Measurements from ENCODE around the gene AKT1S1. TPM values are rescaled to one million over a fixed set of nuclear protein-coding genes. Genes with fewer than 3 reads are reported as not detected.

AKT1S1 gene
- total RNA-seq, 2 experiments from 2014 or later = 19.6 TPM

DNA sequence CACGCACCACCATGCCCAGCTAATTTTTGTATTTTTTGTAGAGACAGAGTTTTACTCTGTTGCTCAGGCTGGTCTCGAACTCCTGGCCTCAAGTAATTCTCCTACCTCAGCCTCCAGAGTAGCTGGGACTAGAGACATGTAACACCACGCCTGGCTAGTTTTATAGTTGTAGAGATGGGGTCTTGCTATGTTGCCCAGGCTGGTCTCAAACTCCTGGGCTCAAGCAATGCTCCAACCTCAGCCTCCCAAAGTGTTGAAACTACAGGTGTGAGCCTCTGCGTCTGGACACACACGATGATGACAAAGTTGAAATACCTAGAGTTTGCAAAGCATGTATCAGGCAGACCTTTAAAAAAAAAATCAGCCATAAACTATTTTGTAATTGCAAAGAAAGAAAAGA, 30.7 kb downstream of the AKT1S1 start:
- H3K27ac Mint-ChIP-seq = no peak overlapping the region
- peaks cover 13% of the 10 kb centered on the region for H3K9me3 Mint-ChIP-seq
- POLR2A ChIA-PET = no interaction called here
- DNase-seq = no peak
- intact Hi-C loops (cut with micrococcal nuclease) = no loop called here
- H3K36me3 Mint-ChIP-seq = peaks cover 3% of the 10 kb centered on the region
- CTCF ChIA-PET = interaction anchor here (0.7 kb wide), 1 partner anchor 62 kb away, joined by 3 read pairs; no protein-coding TSS in a partner anchor
- no peaks in the 10 kb centered on the region for H3K27me3 Mint-ChIP-seq
- H3K4me1 Mint-ChIP-seq (ENCODE audit: low read depth) = peaks cover 27% of the 10 kb centered on the region
- H3K4me3 Mint-ChIP-seq = no peak overlapping the region

DNA sequence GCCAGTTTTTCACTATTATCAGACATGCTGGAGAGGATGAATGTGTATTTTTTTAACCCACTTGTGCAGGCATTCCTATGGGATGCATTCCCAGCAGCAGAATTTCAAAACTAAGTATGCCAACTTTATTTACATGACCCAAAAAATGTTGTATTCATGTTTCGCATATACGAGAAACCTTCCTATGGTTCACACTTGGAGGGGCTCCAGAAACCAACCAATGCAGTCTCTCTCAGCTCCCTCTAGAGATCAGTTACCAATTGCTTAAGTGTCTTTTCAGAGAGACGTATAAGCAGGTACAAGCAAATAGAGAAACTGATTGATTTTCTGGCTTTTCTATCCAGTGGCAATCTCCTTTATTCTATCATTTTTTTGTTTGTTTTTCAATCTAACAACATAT, 31.7 kb downstream of the AKT1S1 start:
- Mint-ChIP-seq H3K9me3 (peaks cover 13% of the 10 kb centered on the region), H3K36me3 (peaks cover 3% of the 10 kb centered on the region), H3K4me1 (ENCODE audit: low read depth) (peaks cover 26% of the 10 kb centered on the region), H3K27ac (no peak overlapping the region), H3K27me3 (no peaks in the 10 kb centered on the region), H3K4me3 (no peak overlapping the region)
- no peak for DNase-seq
- ChIA-PET POLR2A (no interaction called here), CTCF (no interaction called here)
- intact Hi-C loops (cut with micrococcal nuclease) = no loop called here

DNA sequence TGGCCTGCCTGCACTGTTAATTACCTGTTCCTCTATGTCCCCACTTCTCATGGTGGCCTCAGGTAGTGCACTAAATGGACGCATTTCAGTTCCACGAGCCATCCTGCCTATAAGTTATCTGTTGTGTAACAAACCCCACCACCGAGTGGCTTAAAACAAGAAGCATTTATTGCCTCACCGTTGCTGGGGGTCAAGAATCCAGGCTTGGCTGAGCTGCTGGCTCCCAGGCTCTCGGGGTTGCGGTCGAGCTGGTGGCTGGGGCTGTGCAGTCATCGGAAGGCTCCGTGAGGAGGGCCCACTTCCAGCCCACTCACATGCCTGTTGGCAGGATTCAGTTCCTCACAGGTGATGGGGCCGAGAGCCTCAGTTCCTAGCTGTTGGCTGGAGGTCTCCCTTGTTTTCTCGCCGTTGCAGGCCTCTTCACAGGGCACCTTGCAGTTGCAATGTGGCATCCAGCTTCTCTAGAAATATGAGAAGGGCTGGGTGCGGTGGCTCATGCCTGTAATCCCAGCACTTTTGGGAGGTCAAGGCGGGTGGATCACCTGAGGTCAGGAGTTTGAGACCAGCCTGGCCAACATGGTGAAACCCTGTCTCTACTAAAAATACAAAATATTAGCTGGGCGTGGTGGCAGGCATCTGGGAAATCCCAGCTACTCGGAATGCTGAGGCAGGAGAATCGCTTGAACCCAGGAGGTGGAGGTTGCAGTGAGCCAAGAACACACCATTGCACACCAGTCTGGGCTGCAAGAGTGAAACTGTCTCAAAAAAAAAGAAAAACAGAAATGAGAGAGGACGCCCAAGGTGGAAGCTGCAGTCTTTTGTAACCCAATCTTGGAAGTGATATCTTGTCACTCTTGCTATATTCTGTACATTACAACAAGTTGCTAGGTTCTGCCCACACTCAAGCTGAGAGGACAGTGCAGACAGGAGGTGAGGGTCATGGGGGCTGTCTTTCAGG, 32.7 kb downstream of the AKT1S1 start:
- CTCF ChIA-PET = no interaction called here
- Mint-ChIP-seq H3K36me3 (peaks cover 5% of the 10 kb centered on the region), H3K4me3 (no peak overlapping the region), H3K9me3 (peaks cover 6% of the 10 kb centered on the region), H3K27ac (no peak overlapping the region), H3K27me3 (no peaks in the 10 kb centered on the region), H3K4me1 (ENCODE audit: low read depth) (peaks cover 18% of the 10 kb centered on the region)
- intact Hi-C loops (cut with micrococcal nuclease) = no loop called here
- no peak for DNase-seq
- POLR2A ChIA-PET = interaction anchor here (0.6 kb wide), 1 partner anchor 9 kb away, joined by 3 read pairs; no protein-coding TSS in a partner anchor

DNA sequence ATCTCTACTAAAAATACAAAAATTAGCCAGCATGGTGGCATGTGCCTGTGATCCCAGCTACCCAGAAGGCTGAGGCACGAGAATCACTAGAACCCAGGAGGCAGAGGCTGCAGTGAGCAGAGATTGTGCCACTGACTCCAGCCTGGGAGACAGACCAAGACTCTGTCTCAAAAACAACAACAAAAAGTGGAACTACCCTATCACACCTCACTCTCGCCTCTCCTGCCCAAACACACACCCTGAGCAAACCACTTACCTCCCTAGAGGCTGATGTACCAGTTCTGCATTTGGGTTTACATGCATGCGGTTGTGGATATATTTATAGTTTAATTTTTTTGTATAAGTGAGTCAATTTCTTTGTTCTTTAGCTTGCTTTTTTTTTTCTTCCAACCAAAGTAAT, 33.9 kb downstream of the AKT1S1 start:
- Mint-ChIP-seq H3K9me3 (no peaks in the 10 kb centered on the region), H3K4me1 (ENCODE audit: low read depth) (peaks cover 7% of the 10 kb centered on the region), H3K4me3 (no peak overlapping the region), H3K36me3 (peaks cover 10% of the 10 kb centered on the region), H3K27me3 (no peaks in the 10 kb centered on the region), H3K27ac (no peak overlapping the region)
- intact Hi-C loops (cut with micrococcal nuclease) = no loop called here
- CTCF ChIA-PET = no interaction called here
- no peak for DNase-seq
- POLR2A ChIA-PET = no interaction called here

DNA sequence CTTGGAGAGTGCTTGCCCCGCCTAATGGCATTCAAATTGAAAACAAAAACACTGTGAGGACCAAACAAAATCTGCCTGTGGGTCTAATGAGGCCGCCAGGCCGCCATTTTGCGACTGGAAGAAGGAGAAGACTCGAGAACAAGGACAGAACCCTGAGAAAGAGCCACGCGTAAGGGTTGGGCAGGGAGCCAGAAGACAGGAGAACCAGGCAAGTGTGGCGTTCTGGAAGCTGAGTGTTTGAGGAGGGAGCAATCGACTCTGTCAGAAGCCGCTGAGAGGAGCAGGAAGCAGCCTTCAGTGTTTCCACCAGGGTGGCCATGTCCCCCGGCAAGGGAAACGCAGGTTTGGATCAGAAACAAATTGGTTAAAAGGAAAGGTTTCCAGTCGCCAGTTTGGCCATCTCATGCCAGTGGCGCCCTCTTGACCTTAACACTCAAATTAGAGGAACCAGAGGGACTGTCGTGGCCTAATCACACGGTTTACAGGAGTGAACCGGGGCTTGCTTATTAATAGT, 36.4 kb downstream of the AKT1S1 start:
- intact Hi-C loops (cut with micrococcal nuclease) = no loop called here
- CTCF ChIA-PET = interaction anchor here (0.8 kb wide), 1 partner anchor 124 kb away, joined by 3 read pairs; no protein-coding TSS in a partner anchor
- H3K9me3 Mint-ChIP-seq = no peaks in the 10 kb centered on the region
- no peak overlapping the region for H3K27ac Mint-ChIP-seq
- DNase-seq = no peak
- H3K36me3 Mint-ChIP-seq = peaks cover 14% of the 10 kb centered on the region
- H3K27me3 Mint-ChIP-seq = no peaks in the 10 kb centered on the region
- no peaks in the 10 kb centered on the region for H3K4me1 Mint-ChIP-seq (ENCODE audit: low read depth)
- H3K4me3 Mint-ChIP-seq = no peak overlapping the region
- POLR2A ChIA-PET = no interaction called here

DNA sequence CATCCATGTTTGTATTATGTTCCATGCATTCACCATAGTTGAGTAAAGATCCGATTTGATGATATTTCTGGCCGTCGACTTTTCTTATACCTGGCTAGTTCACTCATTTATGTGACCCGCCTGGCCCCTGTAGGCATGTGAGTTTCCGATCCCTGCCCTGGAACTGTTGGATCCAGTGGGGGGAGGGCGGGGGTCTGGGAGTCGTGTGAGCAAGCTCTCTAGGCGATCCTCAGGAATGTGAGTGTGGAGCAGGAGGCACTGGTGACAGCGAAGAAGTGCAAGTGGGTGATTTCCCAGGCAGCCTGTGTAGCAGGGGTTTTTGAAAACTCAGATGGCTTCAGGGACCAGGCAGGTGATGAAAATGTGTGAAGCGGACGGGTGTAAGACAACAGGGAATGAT, 36.8 kb downstream of the AKT1S1 start:
- Mint-ChIP-seq H3K4me3 (no peak overlapping the region), H3K4me1 (ENCODE audit: low read depth) (no peaks in the 10 kb centered on the region), H3K36me3 (peaks cover 14% of the 10 kb centered on the region), H3K27ac (no peak overlapping the region), H3K27me3 (no peaks in the 10 kb centered on the region), H3K9me3 (no peaks in the 10 kb centered on the region)
- DNase-seq = no peak
- intact Hi-C loops (cut with micrococcal nuclease) = no loop called here
- POLR2A ChIA-PET = no interaction called here
- CTCF ChIA-PET = interaction anchor here (0.7 kb wide), 1 partner anchor 641 kb away, joined by 4 read pairs; no protein-coding TSS in a partner anchor

DNA sequence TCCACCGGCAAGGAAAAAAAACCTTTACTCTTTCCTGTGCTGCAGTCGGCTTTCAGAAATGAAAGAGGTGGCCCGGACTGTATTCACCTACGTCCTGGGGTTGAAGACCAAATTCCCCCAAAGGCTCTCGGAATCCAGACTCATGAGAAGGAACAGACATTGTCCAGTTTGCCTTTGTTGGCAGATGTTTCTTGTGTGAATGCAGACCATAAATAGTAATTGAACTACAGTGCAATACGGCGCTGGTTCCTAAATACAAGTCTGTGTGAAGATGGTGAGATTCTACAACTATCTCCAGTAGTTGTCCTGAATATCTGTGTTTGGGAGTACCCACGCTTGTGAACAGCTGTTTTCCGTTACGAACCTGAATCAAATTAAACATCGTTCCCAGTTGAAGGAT, 37.4 kb downstream of the AKT1S1 start:
- H3K9me3 Mint-ChIP-seq = no peaks in the 10 kb centered on the region

DNA sequence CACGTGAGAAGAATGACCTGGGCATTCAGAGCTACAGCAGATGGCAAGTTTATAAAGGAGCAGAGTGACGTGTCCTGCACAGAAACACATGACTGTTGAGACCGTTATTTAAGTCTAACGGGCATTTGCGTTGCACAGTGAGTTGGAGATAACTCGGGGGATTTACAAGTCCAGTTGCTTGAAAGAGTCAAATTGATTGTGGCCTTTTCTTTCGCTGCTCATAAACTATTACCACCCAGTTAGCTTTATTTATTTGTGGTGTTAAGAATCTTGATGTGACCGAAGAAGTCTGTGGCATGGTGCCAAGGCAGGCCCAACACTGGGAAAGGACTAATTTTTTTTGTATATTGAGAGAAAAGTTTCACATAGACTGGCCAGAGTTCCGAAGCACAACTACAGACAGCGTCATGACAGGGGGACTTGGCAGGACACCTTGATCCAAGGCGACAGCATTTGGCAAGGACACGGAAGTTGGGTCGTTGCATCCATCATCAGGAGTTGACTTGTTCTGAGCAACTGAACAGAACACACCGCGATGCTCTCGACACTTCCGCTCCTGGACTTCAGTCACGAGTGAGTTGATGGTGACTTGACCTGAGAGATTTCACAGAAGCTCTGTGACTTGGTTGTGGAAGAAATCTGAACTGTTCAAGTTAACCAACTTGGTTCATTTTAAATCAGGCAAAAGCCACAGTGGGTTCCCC, 38.1 kb downstream of the AKT1S1 start:
- POLR2A ChIA-PET = no interaction called here
- CTCF ChIA-PET = no interaction called here
- no peak for DNase-seq
- intact Hi-C loops (cut with micrococcal nuclease) = no loop called here
- no peak overlapping the region for H3K27ac Mint-ChIP-seq
- H3K9me3 Mint-ChIP-seq = no peaks in the 10 kb centered on the region
- H3K4me3 Mint-ChIP-seq = no peak overlapping the region
- no peaks in the 10 kb centered on the region for H3K4me1 Mint-ChIP-seq (ENCODE audit: low read depth)
- H3K27me3 Mint-ChIP-seq = no peaks in the 10 kb centered on the region
- peaks cover 22% of the 10 kb centered on the region for H3K36me3 Mint-ChIP-seq

More for the DNA sequence above, 37.4 kb downstream of the AKT1S1 start:
- no peaks in the 10 kb centered on the region for H3K27me3 Mint-ChIP-seq
- no peaks in the 10 kb centered on the region for H3K4me1 Mint-ChIP-seq (ENCODE audit: low read depth)
- H3K4me3 Mint-ChIP-seq = no peak overlapping the region
- peaks cover 20% of the 10 kb centered on the region for H3K36me3 Mint-ChIP-seq
- ChIA-PET POLR2A (no interaction called here), CTCF (interaction anchor here (0.7 kb wide), 1 partner anchor 641 kb away, joined by 4 read pairs; no protein-coding TSS in a partner anchor)
- DNase-seq = no peak
- intact Hi-C loops (cut with micrococcal nuclease) = no loop called here
- no peak overlapping the region for H3K27ac Mint-ChIP-seq

DNA sequence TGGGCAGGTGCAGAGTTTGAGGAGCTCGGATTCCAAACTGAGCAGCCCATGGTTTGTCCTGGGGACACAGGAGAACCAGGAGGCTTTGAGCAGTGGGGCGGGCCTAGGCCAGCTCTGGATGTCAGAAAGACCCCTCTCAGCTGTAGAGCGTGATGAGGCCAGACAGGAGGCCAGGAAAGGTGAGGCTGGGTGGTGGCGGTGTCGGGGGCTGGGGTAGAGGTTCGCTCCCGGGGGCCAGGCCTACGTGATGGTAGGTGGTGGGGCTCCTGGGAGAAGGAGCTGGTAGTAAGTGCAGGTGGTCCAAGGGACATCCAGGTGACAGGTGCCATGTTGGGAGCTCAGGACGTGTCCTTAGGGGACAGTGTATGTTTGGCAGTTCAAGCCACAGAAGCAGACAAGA, 39.7 kb downstream of the AKT1S1 start:
- intact Hi-C loops (cut with micrococcal nuclease) = no loop called here
- Mint-ChIP-seq H3K4me3 (no peak overlapping the region), H3K27me3 (no peaks in the 10 kb centered on the region), H3K9me3 (no peaks in the 10 kb centered on the region), H3K27ac (no peak overlapping the region), H3K36me3 (peaks cover 24% of the 10 kb centered on the region), H3K4me1 (ENCODE audit: low read depth) (no peaks in the 10 kb centered on the region)
- CTCF ChIA-PET = no interaction called here
- no peak for DNase-seq
- POLR2A ChIA-PET = no interaction called here

DNA sequence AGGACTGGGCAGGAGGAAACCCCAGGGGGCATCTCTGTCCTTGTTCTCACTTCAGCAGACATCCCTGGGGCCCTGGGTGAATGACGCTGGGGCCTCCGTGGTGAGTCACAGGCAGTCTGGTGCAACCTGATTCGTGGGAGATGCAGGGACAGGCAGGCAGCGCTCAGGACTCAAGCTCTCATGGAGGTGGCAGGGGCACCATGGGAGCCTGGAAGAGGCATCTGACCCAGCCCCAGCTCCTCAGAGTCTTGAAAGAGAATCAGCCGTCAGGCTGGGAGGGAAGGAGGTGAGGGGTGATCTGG, 40.2 kb downstream of the AKT1S1 start:
- no peaks in the 10 kb centered on the region for H3K27me3 Mint-ChIP-seq
- no peaks in the 10 kb centered on the region for H3K9me3 Mint-ChIP-seq
- no peaks in the 10 kb centered on the region for H3K4me1 Mint-ChIP-seq (ENCODE audit: low read depth)
- intact Hi-C loops (cut with micrococcal nuclease) = no loop called here
- no peak overlapping the region for H3K4me3 Mint-ChIP-seq
- peaks cover 25% of the 10 kb centered on the region for H3K36me3 Mint-ChIP-seq
- POLR2A ChIA-PET = no interaction called here
- DNase-seq = no peak
- CTCF ChIA-PET = no interaction called here
- no peak overlapping the region for H3K27ac Mint-ChIP-seq

DNA sequence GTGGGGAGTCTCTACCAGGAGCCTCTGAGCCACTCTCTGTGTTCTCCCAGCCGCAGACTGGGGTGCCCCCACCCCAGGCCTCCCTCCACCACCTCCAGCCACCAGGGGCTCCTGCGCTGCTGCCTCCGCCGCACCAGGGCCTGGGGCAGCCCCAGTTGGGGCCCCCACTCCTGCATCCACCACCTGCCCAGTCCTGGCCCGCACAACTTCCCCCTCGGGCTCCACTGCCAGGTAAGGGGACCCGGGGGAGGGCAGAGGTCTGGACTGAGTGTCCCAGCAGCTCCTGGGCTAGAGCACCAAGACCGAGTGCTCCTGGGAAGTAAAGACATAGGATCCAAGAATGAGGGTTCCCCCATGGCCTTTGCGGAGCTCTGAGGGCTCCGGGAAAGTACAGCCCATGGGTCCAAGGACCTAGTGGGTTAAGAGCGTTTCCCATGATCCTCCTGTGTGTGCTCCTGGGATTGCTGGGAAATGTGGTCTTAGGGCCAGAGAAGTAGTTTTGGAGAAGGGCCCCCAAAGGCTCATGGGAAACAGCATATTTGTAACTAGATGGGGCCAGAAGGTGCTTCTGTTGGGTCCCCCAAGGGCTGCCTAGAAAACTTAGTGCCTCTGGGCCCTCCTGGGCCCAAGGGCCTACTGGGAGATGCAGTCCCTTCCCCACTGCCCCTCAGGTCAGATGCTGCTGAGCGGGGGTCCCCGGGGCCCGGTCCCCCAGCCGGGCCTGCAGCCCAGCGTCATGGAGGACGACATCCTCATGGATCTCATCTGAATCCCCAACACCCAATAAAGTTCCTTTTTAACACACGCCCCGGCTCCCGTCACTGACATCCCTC, 40.8 kb downstream of the AKT1S1 start:
- Mint-ChIP-seq H3K4me3 (no peak overlapping the region), H3K9me3 (no peaks in the 10 kb centered on the region), H3K27me3 (no peaks in the 10 kb centered on the region), H3K4me1 (ENCODE audit: low read depth) (no peaks in the 10 kb centered on the region), H3K27ac (no peak overlapping the region), H3K36me3 (peaks cover 29% of the 10 kb centered on the region)
- ChIA-PET CTCF (no interaction called here), POLR2A (no interaction called here)
- intact Hi-C loops (cut with micrococcal nuclease) = no loop called here
- no peak for DNase-seq

DNA sequence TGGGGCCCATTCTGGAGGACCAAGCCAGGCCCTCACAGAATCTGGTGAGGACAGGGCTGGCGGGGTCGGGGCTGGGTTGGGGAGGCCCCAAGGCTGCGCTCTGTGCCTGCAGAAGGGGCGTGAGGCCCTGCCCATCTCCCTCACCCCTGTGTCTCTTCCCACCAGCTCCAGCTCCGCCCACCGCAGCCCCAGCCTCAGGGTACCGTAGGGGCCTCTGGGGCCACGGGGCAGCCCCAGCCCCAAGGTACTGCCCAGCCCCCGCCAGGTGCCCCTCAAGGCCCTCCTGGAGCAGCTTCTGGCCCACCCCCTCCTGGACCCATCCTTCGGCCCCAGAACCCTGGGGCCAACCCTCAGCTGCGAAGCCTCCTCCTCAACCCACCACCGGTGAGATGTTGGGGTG, 41.6 kb downstream of the AKT1S1 start:
- no peak for DNase-seq
- POLR2A ChIA-PET = no interaction called here
- H3K4me3 Mint-ChIP-seq = no peak overlapping the region
- CTCF ChIA-PET = no interaction called here
- peaks cover 29% of the 10 kb centered on the region for H3K36me3 Mint-ChIP-seq
- H3K27ac Mint-ChIP-seq = no peak overlapping the region
- intact Hi-C loops (cut with micrococcal nuclease) = no loop called here
- no peaks in the 10 kb centered on the region for H3K27me3 Mint-ChIP-seq
- H3K9me3 Mint-ChIP-seq = no peaks in the 10 kb centered on the region
- no peaks in the 10 kb centered on the region for H3K4me1 Mint-ChIP-seq (ENCODE audit: low read depth)

Measured in activated CD4-positive, alpha-beta memory T cell treated with anti-CD3 and anti-CD28 coated beads for 36 hours (primary cell).